ENCODE measurements around the gene ZNF343. TPM values are rescaled to one million over a fixed set of nuclear protein-coding genes. Genes with fewer than 3 reads are reported as not detected.

The ZNF343 gene
- total and polyA plus RNA-seq, 2 donors (not counting 3 experiments of a cell fraction or from before 2014, with no cell fraction given), result 4.7 to 7.9 TPM

GRCh38 chr20:2483504-2483903 lies 25.2 kb downstream of the ZNF343 start:
- Histone ChIP-seq H3K27me3 (ENCODE audit: control insufficient read depth in 2 of 2, insufficient read depth in 2 of 2, low read length in 2 of 2) (no peaks in the 10 kb centered on the region), H3K9ac (replicated peaks; ENCODE audit: extremely low read depth, insufficient read depth, low read length) (no peak overlapping the region), H2AFZ (ENCODE audit: low read depth, low read length) (no peak overlapping the region), H3K9me1 (replicated peaks; ENCODE audit: control insufficient read depth, extremely low read depth, insufficient read depth, low read length) (no peaks in the 10 kb centered on the region), H3K4me1 (ENCODE audit: control insufficient read depth, extremely low read depth, insufficient read depth, low read length) (no peaks in the 10 kb centered on the region), H3K9me3 (replicated peaks; ENCODE audit: control insufficient read depth, insufficient read depth, low read length) (no peaks in the 10 kb centered on the region), H3K4me2 (ENCODE audit: insufficient read depth, low read length) (no peak overlapping the region), H3K36me3 (ENCODE audit: control insufficient read depth in 2 of 2, extremely low read depth in 1 of 2, insufficient read depth in 2 of 2, low read length in 2 of 2) (peaks cover 10 to 21% of the 10 kb centered on the region in 2 experiments), H3K79me2 (ENCODE audit: control insufficient read depth, insufficient read depth, low read length) (no peaks in the 10 kb centered on the region), H3K27ac (ENCODE audit: insufficient read depth, low read depth, low read length) (no peak overlapping the region), H3K4me3 (replicated peaks in 1 of 3; ENCODE audit: insufficient read depth in 1 of 3, low read depth in 1 of 3, low read length in 3 of 3) (no peak overlapping the region), H4K20me1 (replicated peaks; ENCODE audit: control insufficient read depth, extremely low read depth, insufficient read depth, low read length) (no peaks in the 10 kb centered on the region)
- FAIRE-seq (peak; percentile 24), DNase-seq (ENCODE audit: low read depth, low spot score) (no peak)
- POLR2A ChIA-PET, result no interaction called here
- dilution Hi-C loops (cut with MboI; ENCODE audit: extremely low pct_ligation_motif_present, low sequenced_read_pairs), result no loop called here
- no TSS peak for BruUV-seq (replicated peaks)
- CTCF ChIA-PET, result no interaction called here
- intact Hi-C loops (cut with micrococcal nuclease), result no loop called here
- TF ChIP-seq CTCF (IDR thresholded peaks at IDR 0.05; ENCODE audit: extremely low read depth in 1 of 2, insufficient read depth in 1 of 2, low read depth in 1 of 2, low read length in 2 of 2) (no peak), MAX (IDR thresholded peaks at IDR 0.05; ENCODE audit: insufficient read depth, insufficient read length) (no peak), EZH2 (IDR thresholded peaks at IDR 0.05; ENCODE audit: borderline replicate concordance, low read depth, low read length, severe bottlenecking) (no peak), FOS (IDR thresholded peaks at IDR 0.05; ENCODE audit: borderline replicate concordance, insufficient read depth, low read length) (no peak), JUN (IDR thresholded peaks at IDR 0.05; ENCODE audit: borderline replicate concordance, insufficient read depth, insufficient read length, low read depth) (no peak), POLR2AphosphoS5 (IDR thresholded peaks at IDR 0.05; ENCODE audit: insufficient read depth, low read depth, low read length) (no peak), POLR2A (IDR thresholded peaks at IDR 0.05; ENCODE audit: low read depth, low read length) (no peak), MYC (IDR thresholded peaks at IDR 0.05; ENCODE audit: low read depth, low read length) (no peak), GATA2 (IDR thresholded peaks at IDR 0.05; ENCODE audit: insufficient read depth, insufficient read length, low read depth, low read length) (no peak)
